Measurements from ENCODE around the gene SFXN3.

The SFXN3 gene

DNA sequence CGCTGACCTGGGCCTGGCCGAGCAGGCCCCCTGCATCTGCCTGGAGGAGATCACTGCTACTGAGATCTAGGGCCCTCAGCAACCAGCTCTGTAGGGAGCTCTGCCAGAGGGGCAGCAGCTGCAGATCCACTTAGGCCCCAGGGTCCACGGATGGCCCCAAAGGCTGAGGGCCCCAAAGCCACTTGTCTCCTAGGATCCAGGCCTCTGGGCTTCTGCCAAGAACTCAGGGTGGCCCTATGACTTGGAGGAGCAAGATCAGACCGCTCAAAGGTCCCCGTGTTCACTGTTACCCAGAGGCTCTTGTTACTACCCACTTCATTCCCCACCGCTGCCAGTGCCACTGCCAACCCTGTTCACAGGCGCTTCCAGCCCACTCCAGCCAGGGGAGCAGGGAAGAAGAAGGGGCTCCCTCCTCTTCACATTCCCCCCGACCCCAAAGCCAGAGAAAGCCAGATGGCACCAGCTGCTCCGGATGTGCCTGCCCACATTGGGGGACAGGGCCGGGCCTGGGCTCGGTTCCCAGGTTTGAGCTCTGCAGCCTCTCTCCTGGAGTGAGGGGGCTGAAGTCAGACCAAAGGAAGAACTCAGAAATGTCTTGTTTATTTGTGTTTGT is 23.8 kb upstream of the SFXN3 start:
- no peaks in the 10 kb centered on the region for H3K4me1 ChIP-seq
- no peaks in the 10 kb centered on the region for H3K9me3 ChIP-seq (ENCODE audit: control insufficient read depth, low read length)
- H3K27ac ChIP-seq, result no peak overlapping the region
- no peaks in the 10 kb centered on the region for H3K36me3 ChIP-seq (ENCODE audit: control insufficient read depth, insufficient read depth, low read length)
- H3K9ac ChIP-seq, result no peak overlapping the region
- no peak overlapping the region for H3K4me2 ChIP-seq (ENCODE audit: low read length)
- no peak overlapping the region for H2AFZ ChIP-seq
- TF ChIP-seq, protein P1, sequence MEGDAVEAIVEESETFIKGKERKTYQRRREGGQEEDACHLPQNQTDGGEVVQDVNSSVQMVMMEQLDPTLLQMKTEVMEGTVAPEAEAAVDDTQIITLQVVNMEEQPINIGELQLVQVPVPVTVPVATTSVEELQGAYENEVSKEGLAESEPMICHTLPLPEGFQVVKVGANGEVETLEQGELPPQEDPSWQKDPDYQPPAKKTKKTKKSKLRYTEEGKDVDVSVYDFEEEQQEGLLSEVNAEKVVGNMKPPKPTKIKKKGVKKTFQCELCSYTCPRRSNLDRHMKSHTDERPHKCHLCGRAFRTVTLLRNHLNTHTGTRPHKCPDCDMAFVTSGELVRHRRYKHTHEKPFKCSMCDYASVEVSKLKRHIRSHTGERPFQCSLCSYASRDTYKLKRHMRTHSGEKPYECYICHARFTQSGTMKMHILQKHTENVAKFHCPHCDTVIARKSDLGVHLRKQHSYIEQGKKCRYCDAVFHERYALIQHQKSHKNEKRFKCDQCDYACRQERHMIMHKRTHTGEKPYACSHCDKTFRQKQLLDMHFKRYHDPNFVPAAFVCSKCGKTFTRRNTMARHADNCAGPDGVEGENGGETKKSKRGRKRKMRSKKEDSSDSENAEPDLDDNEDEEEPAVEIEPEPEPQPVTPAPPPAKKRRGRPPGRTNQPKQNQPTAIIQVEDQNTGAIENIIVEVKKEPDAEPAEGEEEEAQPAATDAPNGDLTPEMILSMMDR (IDR thresholded peaks at IDR 0.05), result no peak
- H3K79me2 ChIP-seq, result no peaks in the 10 kb centered on the region
- H3K4me3 ChIP-seq (ENCODE audit: low read depth, low read length), result no peak overlapping the region
- H3K27me3 ChIP-seq (ENCODE audit: control insufficient read depth, insufficient read depth, low read length), result no peaks in the 10 kb centered on the region

DNA sequence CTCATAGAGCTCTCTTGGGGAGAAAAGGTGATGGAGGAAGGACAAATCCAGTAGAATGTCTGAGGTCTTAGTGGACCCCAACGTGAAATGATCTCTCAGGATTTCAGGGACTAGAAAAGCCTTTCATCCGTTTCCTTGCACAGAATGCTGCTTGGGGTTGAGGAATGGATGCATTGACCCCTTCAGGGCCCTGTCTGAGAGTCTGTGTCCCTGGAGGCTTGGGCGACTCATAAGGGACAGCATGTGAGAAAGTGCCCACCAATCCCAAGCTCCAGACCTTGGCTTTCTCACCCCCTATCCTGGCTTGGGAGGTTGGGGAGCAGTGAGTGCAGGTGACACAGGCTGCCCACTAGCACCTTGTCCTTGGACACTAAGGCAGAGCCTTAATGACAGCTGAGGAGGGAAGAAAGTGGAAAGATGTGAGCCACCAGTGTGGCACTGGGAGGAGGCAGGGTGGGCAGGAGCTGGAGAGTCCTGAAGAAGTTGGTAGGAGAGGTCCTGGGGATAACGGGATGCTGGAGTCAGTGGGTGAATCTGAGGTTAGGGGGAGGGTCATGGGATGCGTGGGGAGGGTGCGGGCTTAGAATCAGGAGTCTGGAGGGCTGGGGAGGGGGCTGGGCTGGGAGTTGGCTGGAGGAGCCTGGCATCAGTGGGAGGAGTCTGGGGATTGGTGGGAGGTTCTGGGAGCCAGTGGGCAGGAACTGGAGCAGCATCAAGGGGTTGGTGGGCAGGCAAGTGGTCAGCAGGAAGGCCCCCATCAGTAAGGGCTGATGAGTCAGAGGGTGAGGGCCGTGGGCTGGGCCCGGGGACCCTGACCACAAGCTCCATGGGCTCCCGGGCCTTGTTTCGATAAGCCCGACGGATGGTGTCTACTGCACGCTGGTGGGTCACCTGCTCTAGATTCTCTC is 22.9 kb upstream of the SFXN3 start:
- H3K9ac ChIP-seq, result no peak overlapping the region
- no peaks in the 10 kb centered on the region for H3K27me3 ChIP-seq (ENCODE audit: control insufficient read depth, insufficient read depth, low read length)
- no peaks in the 10 kb centered on the region for H3K36me3 ChIP-seq (ENCODE audit: control insufficient read depth, insufficient read depth, low read length)
- no peaks in the 10 kb centered on the region for H3K79me2 ChIP-seq
- H3K27ac ChIP-seq, result no peak overlapping the region
- H3K9me3 ChIP-seq (ENCODE audit: control insufficient read depth, low read length), result no peaks in the 10 kb centered on the region
- TF ChIP-seq, protein P1 (IDR thresholded peaks at IDR 0.05), result no peak
- H3K4me3 ChIP-seq (ENCODE audit: low read depth, low read length), result no peak overlapping the region
- no peak overlapping the region for H3K4me2 ChIP-seq (ENCODE audit: low read length)
- peaks cover 3% of the 10 kb centered on the region for H3K4me1 ChIP-seq
- no peak overlapping the region for H2AFZ ChIP-seq

DNA sequence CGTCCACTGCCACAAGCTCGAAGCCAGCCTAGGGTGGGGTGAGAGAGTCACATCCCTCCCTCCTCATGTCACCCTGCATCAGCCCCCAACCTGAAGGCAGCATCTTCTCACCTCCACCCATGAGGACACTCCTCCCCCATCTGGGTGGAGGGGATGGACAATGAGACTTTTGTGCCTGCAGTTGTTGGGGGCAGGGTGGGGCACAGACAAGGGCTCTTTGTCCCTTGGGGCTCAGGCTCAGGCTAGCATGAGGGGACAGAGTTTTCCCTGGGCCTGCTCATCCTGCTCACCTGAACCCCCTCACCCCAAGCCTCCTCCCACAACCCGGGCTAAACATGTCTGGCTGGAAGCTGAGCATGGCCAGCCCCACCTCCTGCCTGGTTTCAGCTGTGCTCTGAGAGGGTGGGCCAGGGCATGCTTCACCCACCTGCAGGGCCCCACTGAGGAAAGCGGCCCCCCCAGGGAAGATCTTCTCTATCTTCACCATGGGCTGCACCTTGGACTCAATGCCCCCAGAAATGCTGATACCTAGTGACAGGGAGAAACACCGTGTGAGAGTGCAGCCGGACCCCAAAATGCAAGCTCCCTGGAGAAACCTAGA is 22.1 kb upstream of the SFXN3 start:
- H2AFZ ChIP-seq, result no peak overlapping the region
- no peaks in the 10 kb centered on the region for H3K9me3 ChIP-seq (ENCODE audit: control insufficient read depth, low read length)
- no peaks in the 10 kb centered on the region for H3K36me3 ChIP-seq (ENCODE audit: control insufficient read depth, insufficient read depth, low read length)
- no peak overlapping the region for H3K4me3 ChIP-seq (ENCODE audit: low read depth, low read length)
- H3K79me2 ChIP-seq, result no peaks in the 10 kb centered on the region
- H3K27ac ChIP-seq, result no peak overlapping the region
- TF ChIP-seq, protein P1 (IDR thresholded peaks at IDR 0.05), result no peak
- no peak overlapping the region for H3K4me2 ChIP-seq (ENCODE audit: low read length)
- H3K9ac ChIP-seq, result no peak overlapping the region
- H3K27me3 ChIP-seq (ENCODE audit: control insufficient read depth, insufficient read depth, low read length), result no peaks in the 10 kb centered on the region
- H3K4me1 ChIP-seq, result peaks cover 7% of the 10 kb centered on the region

DNA sequence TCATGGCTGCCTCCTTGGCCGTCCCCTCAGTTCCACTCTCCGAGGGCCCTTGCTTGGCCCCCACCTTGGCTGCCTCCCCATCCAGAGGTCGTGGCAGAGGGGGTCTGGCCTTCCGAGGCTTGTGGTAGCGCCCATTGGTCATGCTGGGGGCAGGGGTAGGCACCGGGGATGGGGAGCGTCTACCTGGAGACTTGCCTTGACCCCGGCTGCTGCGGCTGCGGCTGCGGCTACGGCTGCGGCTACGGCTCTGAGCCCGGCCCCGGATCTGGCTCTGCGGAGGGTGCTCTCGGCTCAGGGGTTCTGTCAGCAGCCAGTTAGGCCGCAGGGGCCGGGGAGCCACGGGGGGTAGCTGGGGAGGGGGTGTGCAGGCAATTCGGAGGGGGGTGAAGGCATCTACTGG is 20.7 kb upstream of the SFXN3 start:
- no peak overlapping the region for H3K4me3 ChIP-seq (ENCODE audit: low read depth, low read length)
- H3K36me3 ChIP-seq (ENCODE audit: control insufficient read depth, insufficient read depth, low read length), result no peaks in the 10 kb centered on the region
- no peaks in the 10 kb centered on the region for H3K27me3 ChIP-seq (ENCODE audit: control insufficient read depth, insufficient read depth, low read length)
- H3K9ac ChIP-seq, result no peak overlapping the region
- H3K27ac ChIP-seq, result no peak overlapping the region
- H3K4me1 ChIP-seq, result peaks cover 13% of the 10 kb centered on the region
- no peak overlapping the region for H2AFZ ChIP-seq
- no peak overlapping the region for H3K4me2 ChIP-seq (ENCODE audit: low read length)
- H3K9me3 ChIP-seq (ENCODE audit: control insufficient read depth, low read length), result no peaks in the 10 kb centered on the region
- TF ChIP-seq, protein P1 (IDR thresholded peaks at IDR 0.05), result no peak
- no peaks in the 10 kb centered on the region for H3K79me2 ChIP-seq
